ENCODE results near the gene RANBP9.
A peak's percentile ranks its signal among the peaks of the same experiment; 100 is the strongest.

GRCh38 chr6:13710552-13711323 is 897 bp downstream of the RANBP9 start:
- TF ChIP-seq CTCF (IDR thresholded peaks at IDR 0.05) (no peak), POLR2AphosphoS5 (IDR thresholded peaks at IDR 0.05; ENCODE audit: insufficient read depth in 1 of 2, low read depth in 1 of 2) (peak in 1 of 2 donors; percentile 10)

Data from vagina (tissue), 2 donors.